Superior temporal gyrus (tissue), 1 donor: ENCODE results near the gene CPNE9.

Source experiments
- DNase-seq: peaks from one replicate; pipeline ENCODE4 v3.0.0-alpha.2; 2016; ENCODE audit errors: extremely low spot score

The CPNE9 gene

DNA sequence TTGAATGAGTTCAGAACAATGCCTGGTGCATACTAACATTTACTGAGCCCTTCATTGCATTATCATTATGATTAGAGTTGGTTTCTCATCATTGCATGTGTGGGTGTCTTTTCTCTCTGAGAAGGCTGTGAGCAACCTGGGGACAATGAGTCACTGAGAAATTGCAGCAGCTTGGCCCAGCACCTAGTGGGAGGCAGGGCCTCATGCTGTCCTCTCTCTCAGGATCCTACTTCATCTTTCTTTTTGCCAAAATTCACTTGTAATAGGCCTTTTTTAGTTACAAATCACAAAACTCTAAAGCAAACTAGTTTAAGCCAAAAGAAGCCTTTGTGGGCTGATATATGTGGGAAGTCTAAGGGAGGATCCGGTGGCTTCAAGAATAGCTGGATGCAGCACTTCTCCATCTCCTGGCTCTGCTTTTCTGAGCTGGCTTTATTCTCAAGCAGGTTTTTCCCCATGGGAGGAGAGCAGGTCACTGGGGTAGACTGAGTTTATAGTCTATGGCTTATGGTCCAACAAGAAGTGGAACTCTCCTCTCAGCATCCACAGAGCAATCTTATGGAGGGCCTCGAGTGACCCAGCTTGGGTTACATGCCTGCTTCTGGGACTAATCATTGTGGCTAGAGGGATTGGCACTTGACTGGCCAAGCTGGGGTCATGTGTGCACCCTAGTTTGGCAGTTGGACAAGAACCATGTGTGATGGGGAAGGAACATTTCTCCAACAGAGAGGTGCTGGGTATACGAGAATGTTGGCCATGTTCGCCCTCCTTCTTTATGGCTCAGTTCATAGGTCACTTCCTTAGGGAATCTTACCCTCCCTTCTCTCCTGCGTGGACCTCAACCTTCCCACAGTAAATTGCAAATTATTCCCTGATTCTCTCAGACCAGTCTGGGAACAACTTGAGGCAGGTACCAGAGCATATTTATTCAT, 74.8 kb downstream of the CPNE9 start:
- peak; percentile 68 for DNase-seq

DNA sequence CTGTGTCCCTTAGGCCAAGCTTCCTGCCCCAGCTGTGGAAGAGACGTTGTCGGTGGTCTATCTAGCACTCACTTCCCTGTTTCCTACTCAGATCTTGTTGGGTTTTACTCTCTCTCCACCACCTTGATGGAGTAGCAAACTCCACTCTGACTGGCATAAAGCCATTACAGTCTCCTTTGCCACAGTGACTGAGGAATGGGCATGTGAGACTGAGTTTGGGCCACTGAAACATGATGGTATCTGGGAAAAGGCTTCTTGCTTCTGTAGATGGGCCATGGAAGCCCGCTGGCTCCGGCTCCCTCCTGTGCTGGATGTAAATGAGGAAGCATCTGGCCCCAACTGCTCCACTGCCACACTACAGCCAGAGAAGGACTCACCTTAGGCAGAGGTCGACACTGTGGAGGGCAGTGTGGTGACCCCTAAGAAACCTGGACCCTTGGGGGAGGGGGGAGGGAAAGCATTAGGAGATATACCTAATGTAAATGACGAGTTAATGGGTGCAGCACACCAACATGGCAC, 75.5 kb downstream of the CPNE9 start:
- DNase-seq: no peak
